Vagina (tissue), 2 donors: ENCODE results near the gene ACOXL. TPM values are rescaled to one million over a fixed set of nuclear protein-coding genes. Genes with fewer than 3 reads are reported as not detected.

Source experiments
- DNase-seq, 2 donors: peaks; one replicate each; pipeline ENCODE4 v3.0.0-alpha.2; 2017; ENCODE audit errors: extremely low spot score in 2 of 2
- H3K27ac ChIP-seq: fragments of 200-600 bp; sonication (generic); one replicate; pipeline ENCODE4 v1.5.1; 2019
- H3K27me3 ChIP-seq: fragments of 200-600 bp; sonication (generic); one replicate; pipeline ENCODE4 v1.5.1; 2019
- H3K36me3 ChIP-seq, 2 donors: fragments of 200-600 bp; sonication (generic); one replicate each; pipeline ENCODE4 v1.5.1; 2017 to 2019
- H3K4me1 ChIP-seq: fragments of 200-600 bp; sonication (generic); one replicate; pipeline ENCODE4 v1.5.1; 2019
- H3K4me3 ChIP-seq, 2 donors: fragments of 200-600 bp; sonication (generic); 1 replicate in 1 of 2; 2 replicates in 1 of 2; pipeline ENCODE4 v1.5.1; 2016 to 2019
- H3K9me3 ChIP-seq: fragments of 200-600 bp; sonication (generic); one replicate; pipeline ENCODE4 v1.5.1; 2019
- CTCF ChIP-seq, 3 experiments: fragments of 450-650 bp in 2 of 3; fragments of 200-600 bp in 1 of 3; sonication (generic) in 1 of 3; IDR thresholded peaks; one replicate each; pipeline ENCODE4 v1.5.1; 2017 to 2019; ENCODE audit warnings: antibody characterized with exemption in 3 of 3, mild to moderate bottlenecking in 2 of 3, moderate library complexity in 2 of 3
- POLR2A ChIP-seq, 2 donors: fragments of 450-650 bp; IDR thresholded peaks; one replicate each; pipeline ENCODE4 v1.6.1; 2017; ENCODE audit warnings: antibody characterized with exemption in 2 of 2, mild to moderate bottlenecking in 2 of 2, moderate library complexity in 2 of 2
- POLR2AphosphoS5 ChIP-seq, 2 donors: sonication (generic); formaldehyde crosslinking; IDR thresholded peaks; one replicate each; pipeline ENCODE4 v1.9.0; 2017; ENCODE audit warnings: antibody characterized with exemption in 2 of 2, mild to moderate bottlenecking in 2 of 2, low read depth in 1 of 2; ENCODE audit not compliant: insufficient read depth in 1 of 2
- intact Hi-C: fragments of 100-400 bp; cut with DNase I; formaldehyde crosslinking; loops from one replicate; pipeline ENCODE4 v1.15.1; 2023
- total RNA-seq: library from RNA; depleted of rRNA; stranded (reverse); fragments of >200 nt; gene quantifications from one replicate; pipeline ENCODE4 v1.2.3, GENCODE V29; 2016

The ACOXL gene
- total RNA-seq, 1 donor from 2014 or later, result not detected

- Histone ChIP-seq H3K9me3 (no peaks in the 10 kb centered on the region), H3K27ac (no peak overlapping the region)
These were observed 407.4 kb downstream of the ACOXL start for GRCh38 chr2:111139637-111140317.

GRCh38 chr2:111140815-111141214 lies 408.4 kb downstream of the ACOXL start:
- Histone ChIP-seq H3K27me3 (no peaks in the 10 kb centered on the region), H3K4me3 (no peak overlapping the region), H3K9me3 (no peaks in the 10 kb centered on the region), H3K36me3 (peaks cover 0 to 5% of the 10 kb centered on the region in 2 donors), H3K27ac (no peak overlapping the region), H3K4me1 (peaks cover 19% of the 10 kb centered on the region)
- no peak for TF ChIP-seq POLR2A (IDR thresholded peaks at IDR 0.05)
- no peak for TF ChIP-seq CTCF (IDR thresholded peaks at IDR 0.05)
- no peak for TF ChIP-seq POLR2AphosphoS5 (IDR thresholded peaks at IDR 0.05; ENCODE audit: insufficient read depth in 1 of 2, low read depth in 1 of 2)
- DNase-seq, result no peak
- intact Hi-C loops, result no loop called here

More at GRCh38 chr2:111139637-111140317, 407.4 kb downstream of the ACOXL start:
- H3K27me3 ChIP-seq, result no peaks in the 10 kb centered on the region
- intact Hi-C loops, result no loop called here
- no peak for TF ChIP-seq POLR2A (IDR thresholded peaks at IDR 0.05)
- TF ChIP-seq POLR2AphosphoS5 (IDR thresholded peaks at IDR 0.05; ENCODE audit: insufficient read depth in 1 of 2, low read depth in 1 of 2), result peak in 1 of 2 donors; percentile 23
- no peak overlapping the region for H3K4me3 ChIP-seq
- H3K36me3 ChIP-seq, result peaks cover 0 to 5% of the 10 kb centered on the region in 2 donors
- peaks cover 19% of the 10 kb centered on the region for H3K4me1 ChIP-seq
- no peak for DNase-seq

GRCh38 chr2:111142101-111142500 lies 409.7 kb downstream of the ACOXL start:
- no peak overlapping the region for H3K27ac ChIP-seq
- intact Hi-C loops, result no loop called here
- no peak overlapping the region for H3K4me3 ChIP-seq
- H3K27me3 ChIP-seq, result no peaks in the 10 kb centered on the region
- H3K36me3 ChIP-seq, result peaks cover 0 to 5% of the 10 kb centered on the region in 2 donors
- peaks cover 19% of the 10 kb centered on the region for H3K4me1 ChIP-seq
- TF ChIP-seq POLR2A (IDR thresholded peaks at IDR 0.05) (no peak), POLR2AphosphoS5 (IDR thresholded peaks at IDR 0.05; ENCODE audit: insufficient read depth in 1 of 2, low read depth in 1 of 2) (no peak), CTCF (IDR thresholded peaks at IDR 0.05) (no peak)
- H3K9me3 ChIP-seq, result no peaks in the 10 kb centered on the region
- DNase-seq, result no peak

GRCh38 chr2:111143107-111143842 lies 410.9 kb downstream of the ACOXL start:
- Histone ChIP-seq H3K9me3 (no peaks in the 10 kb centered on the region), H3K36me3 (peaks cover 0 to 5% of the 10 kb centered on the region in 2 donors), H3K4me1 (peaks cover 20% of the 10 kb centered on the region), H3K27me3 (no peaks in the 10 kb centered on the region), H3K4me3 (no peak overlapping the region), H3K27ac (no peak overlapping the region)
- intact Hi-C loops, result no loop called here
- TF ChIP-seq CTCF (IDR thresholded peaks at IDR 0.05), result no peak
- TF ChIP-seq POLR2AphosphoS5 (IDR thresholded peaks at IDR 0.05; ENCODE audit: insufficient read depth in 1 of 2, low read depth in 1 of 2), result no peak
- no peak for TF ChIP-seq POLR2A (IDR thresholded peaks at IDR 0.05)
- no peak for DNase-seq

GRCh38 chr2:111143843-111144198 lies 411.4 kb downstream of the ACOXL start:
- no peaks in the 10 kb centered on the region for H3K27me3 ChIP-seq
- intact Hi-C loops, result no loop called here
- no peaks in the 10 kb centered on the region for H3K9me3 ChIP-seq
- TF ChIP-seq POLR2AphosphoS5 (IDR thresholded peaks at IDR 0.05; ENCODE audit: insufficient read depth in 1 of 2, low read depth in 1 of 2) (no peak), POLR2A (IDR thresholded peaks at IDR 0.05) (no peak), CTCF (IDR thresholded peaks at IDR 0.05) (no peak)
- no peak for DNase-seq
- peaks cover 20% of the 10 kb centered on the region for H3K4me1 ChIP-seq
- H3K27ac ChIP-seq, result no peak overlapping the region
- H3K4me3 ChIP-seq, result no peak overlapping the region
- H3K36me3 ChIP-seq, result peaks cover 0 to 5% of the 10 kb centered on the region in 2 donors
